Measurements from ENCODE around the gene OTOS.

GRCh38 chr2:240136013-240136670 is 4.3 kb downstream of the OTOS start, which contains the start of gene COPS9:
- TF ChIP-seq CTCF (IDR thresholded peaks at IDR 0.05) (peak in 2 of 4 experiments; percentile 5 to 22), POLR2AphosphoS5 (IDR thresholded peaks at IDR 0.05) (peak; percentile 64)

Measured in prostate gland (tissue), 2 donors.